Measurements from ENCODE around the gene SCGN. TPM values are rescaled to one million over a fixed set of nuclear protein-coding genes. Genes with fewer than 3 reads are reported as not detected.

SCGN gene
- total and polyA plus RNA-seq, 9 of the 15 experiments (the other 6 are each of a cell fraction or from before 2014, with no cell fraction given) = not detected

GRCh38 chr6:25660512-25660911, 8.5 kb downstream of the SCGN start (continued):
- TF ChIP-seq EGR1 (conservative IDR thresholded peaks at IDR 0.05) (peak; percentile 53), EWSR1 (IDR thresholded peaks at IDR 0.05; ENCODE audit: borderline replicate concordance, low read depth, partially characterized antibody) (no peak), STAT5A (IDR thresholded peaks at IDR 0.05; ENCODE audit: borderline replicate concordance, low read length) (no peak), SMAD2 (IDR thresholded peaks at IDR 0.05; ENCODE audit: low read depth, low read length) (no peak), THAP7 (CRISPR knock-in tag; IDR thresholded peaks at IDR 0.05) (no peak), CBFA2T3 (IDR thresholded peaks at IDR 0.05) (0 out of 2 replicates have a peak, but pooled peaks have one; percentile 18), CREB3 (tag; conservative IDR thresholded peaks at IDR 0.05; ENCODE audit: low read depth) (no peak), SETDB1 (IDR thresholded peaks at IDR 0.05; ENCODE audit: low read length) (no peak), EP400 (IDR thresholded peaks at IDR 0.05) (no peak), NBN (IDR thresholded peaks at IDR 0.05; ENCODE audit: low read depth) (no peak), THAP12 (CRISPR knock-in tag; IDR thresholded peaks at IDR 0.05) (no peak), E2F4 (CRISPR knock-in tag; IDR thresholded peaks at IDR 0.05; ENCODE audit: low read depth) (no peak), ZNF444 (CRISPR knock-in tag; IDR thresholded peaks at IDR 0.05) (no peak), FOXK1 (CRISPR knock-in tag; IDR thresholded peaks at IDR 0.05; ENCODE audit: borderline replicate concordance) (no peak), ZNF436 (CRISPR knock-in tag; IDR thresholded peaks at IDR 0.05) (no peak), ZC3H11A (IDR thresholded peaks at IDR 0.05; ENCODE audit: low read depth, low read length) (no peak), SMARCA5 (IDR thresholded peaks at IDR 0.05) (no peak), ASH1L (IDR thresholded peaks at IDR 0.05; ENCODE audit: borderline replicate concordance, low read depth, partially characterized antibody) (no peak), E2F8 (IDR thresholded peaks at IDR 0.05; ENCODE audit: low read depth, partially characterized antibody) (no peak), KAT8 (IDR thresholded peaks at IDR 0.05; ENCODE audit: low read depth) (no peak)

Data from K562 (cell line).